ENCODE results near the gene TMEM203. TPM values are rescaled to one million over a fixed set of nuclear protein-coding genes. Genes with fewer than 3 reads are reported as not detected.

The TMEM203 gene
- total and polyA plus RNA-seq, 2 of the 4 experiments (the other 2 are of a cell fraction), result 18.8 to 40.6 TPM

DNA sequence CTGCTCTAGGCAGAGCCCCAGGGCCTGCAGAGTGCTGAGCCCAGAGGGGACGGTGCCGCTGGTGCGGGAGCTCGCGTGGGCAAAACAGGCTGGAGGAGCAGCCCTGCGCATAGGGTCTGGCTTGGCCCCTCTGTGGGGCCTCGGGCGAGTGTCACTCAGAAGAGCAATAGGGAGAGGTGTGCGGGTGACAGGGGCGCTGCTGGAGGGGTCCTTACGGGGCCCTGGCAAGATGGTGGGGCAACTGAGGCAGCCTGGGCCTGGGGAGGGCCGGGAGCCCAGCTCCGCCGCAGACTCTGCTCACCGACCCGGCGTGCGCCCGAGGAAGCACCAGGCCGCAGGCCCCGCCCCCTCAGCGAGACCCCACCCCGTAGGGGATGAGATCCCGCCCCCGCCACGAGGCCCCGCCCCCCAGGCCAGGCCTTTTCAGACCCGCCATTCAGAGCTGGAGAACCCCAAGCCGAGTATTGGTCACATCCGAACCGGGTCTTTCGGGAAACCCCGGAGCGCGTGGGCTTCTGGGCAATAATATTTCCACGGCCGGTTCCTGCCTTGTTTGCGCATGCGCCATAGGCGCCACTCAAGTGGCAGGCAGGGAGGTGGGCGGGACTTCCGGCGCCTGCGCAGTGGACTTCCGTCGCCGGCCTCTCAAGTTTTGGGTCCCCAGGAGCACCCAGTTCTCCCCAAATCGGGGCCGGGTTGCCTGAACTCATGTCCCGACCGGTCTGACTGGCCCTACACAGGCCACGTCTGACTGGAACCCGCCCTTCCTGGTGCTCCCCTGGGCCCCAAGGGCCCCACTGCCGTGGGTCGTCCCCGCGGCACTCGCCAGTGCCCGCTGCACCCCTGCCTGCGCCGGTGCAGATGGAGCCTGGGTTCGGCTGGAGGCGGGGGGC is 17.9 kb upstream of the TMEM203 start (continued):
- TF ChIP-seq RCOR1 (IDR thresholded peaks at IDR 0.05; ENCODE audit: insufficient replicate concordance, low read length), result no peak
- no peak for TF ChIP-seq CHD1 (IDR thresholded peaks at IDR 0.05; ENCODE audit: low read depth, low read length)
- TF ChIP-seq CEBPB (IDR thresholded peaks at IDR 0.05; ENCODE audit: low read depth, low read length), result no peak

Measured in IMR-90 (cell line).